Measurements from ENCODE around the gene DCDC2. TPM values are rescaled to one million over a fixed set of nuclear protein-coding genes. Genes with fewer than 3 reads are reported as not detected.

Gene DCDC2
- total RNA-seq, 2 experiments from 2014 or later: 0.14 TPM; not detected in 1

DNA sequence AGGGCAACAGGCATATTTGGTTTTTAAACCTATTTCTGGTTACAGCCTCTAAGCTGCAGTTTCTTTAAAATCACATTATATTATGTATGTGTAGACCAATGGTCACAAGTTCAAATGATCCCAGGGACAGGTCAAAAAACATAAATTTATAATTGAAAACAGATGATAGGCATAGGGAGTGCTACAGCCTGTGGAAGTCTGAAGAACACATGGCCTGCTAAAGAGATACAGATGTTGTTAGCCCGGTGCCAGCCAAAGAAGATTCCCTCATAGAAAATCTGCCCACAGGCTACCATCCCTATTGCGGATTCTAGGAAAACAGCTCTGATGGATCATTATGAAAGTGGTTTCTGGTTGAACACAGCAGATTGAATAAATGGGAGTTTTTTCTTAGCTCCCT, 166.5 kb downstream of the DCDC2 start:
- no peak overlapping the region for H3K4me3 Mint-ChIP-seq
- no peaks in the 10 kb centered on the region for H3K9me3 Mint-ChIP-seq
- POLR2A ChIA-PET: no interaction called here
- no peaks in the 10 kb centered on the region for H3K36me3 Mint-ChIP-seq
- ATAC-seq (ENCODE audit: low read depth) (no peak), DNase-seq (no peak)
- no peak overlapping the region for H3K27ac Mint-ChIP-seq
- H3K27me3 Mint-ChIP-seq: peaks cover 10% of the 10 kb centered on the region
- no peaks in the 10 kb centered on the region for H3K4me1 Mint-ChIP-seq

DNA sequence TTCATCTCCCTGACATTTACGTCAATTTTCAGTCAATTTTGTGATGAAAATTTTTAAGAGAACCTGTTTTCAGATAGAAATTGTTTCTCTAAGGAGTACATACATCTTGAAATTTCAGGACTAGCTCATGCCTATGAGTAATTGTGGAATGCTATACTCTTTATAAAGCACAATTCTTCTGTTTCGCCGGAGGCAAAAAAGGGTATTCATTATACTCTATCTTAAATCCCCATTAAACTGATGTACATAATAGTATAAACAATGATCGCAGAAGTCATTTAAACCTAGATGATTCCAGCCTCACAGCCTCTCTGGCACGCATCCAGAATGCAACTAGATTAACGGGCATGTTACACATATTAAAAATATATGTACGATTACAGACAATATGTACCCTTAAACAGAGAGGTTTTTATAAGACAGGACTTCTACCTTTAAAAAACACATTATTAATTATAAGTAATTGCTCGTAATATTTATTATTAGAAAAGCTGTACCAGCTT, 169.2 kb downstream of the DCDC2 start:
- Mint-ChIP-seq H3K27ac (no peak overlapping the region), H3K36me3 (no peaks in the 10 kb centered on the region), H3K4me3 (no peak overlapping the region), H3K27me3 (peaks cover 8% of the 10 kb centered on the region), H3K9me3 (no peaks in the 10 kb centered on the region), H3K4me1 (no peaks in the 10 kb centered on the region)
- DNase-seq: no peak
- POLR2A ChIA-PET: no interaction called here
- no peak for ATAC-seq (ENCODE audit: low read depth)

DNA sequence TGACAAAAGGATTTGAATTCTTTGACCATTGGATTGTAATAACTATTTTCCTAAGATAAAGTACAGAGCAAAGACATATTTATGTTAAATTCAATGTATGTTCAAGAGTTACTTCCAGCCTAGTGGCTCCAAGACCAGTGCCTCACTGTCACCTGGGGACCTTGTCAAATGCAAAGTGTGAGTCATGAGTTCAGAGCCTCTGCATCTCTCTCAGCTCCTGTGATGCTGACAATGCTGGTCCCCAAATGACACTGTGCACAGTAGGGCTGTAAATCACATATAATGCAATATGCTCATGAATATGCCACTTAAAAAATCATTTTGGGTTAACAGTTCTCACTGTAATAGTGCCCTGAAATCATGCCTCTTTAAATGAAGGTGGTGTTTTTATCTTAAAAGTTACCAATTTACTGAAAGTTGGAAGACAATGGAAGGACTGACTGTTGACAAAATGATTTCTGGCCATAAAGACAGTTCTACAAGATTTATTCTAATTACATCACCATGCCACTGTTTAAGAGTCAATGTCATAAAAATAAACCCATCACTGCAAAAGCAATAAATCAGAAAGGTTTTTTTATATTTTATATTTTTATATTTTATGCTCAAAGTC, 169.8 kb downstream of the DCDC2 start:
- ATAC-seq (ENCODE audit: low read depth) (no peak), DNase-seq (no peak)
- Mint-ChIP-seq H3K9me3 (no peaks in the 10 kb centered on the region), H3K4me1 (no peaks in the 10 kb centered on the region), H3K36me3 (no peaks in the 10 kb centered on the region), H3K27ac (no peak overlapping the region), H3K4me3 (no peak overlapping the region), H3K27me3 (peaks cover 8% of the 10 kb centered on the region)
- POLR2A ChIA-PET: no interaction called here

DNA sequence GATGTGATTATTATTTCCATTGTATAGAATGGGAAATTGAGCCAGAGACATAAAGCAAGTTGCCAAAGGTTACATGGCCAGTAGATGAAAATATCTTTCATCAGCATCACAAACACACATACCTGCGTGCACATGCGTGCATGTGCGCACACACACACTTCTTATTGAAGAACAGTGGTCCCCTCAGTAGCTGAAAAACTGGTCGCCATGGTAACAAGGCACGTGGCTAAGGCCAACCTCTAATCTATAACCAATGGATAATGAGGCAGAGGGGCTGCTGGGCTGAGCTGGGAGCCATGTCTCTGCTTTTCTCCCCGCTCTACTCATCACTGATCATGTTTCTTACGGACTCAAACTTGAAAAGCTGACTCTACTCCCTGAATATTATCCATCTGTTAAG, 171.5 kb downstream of the DCDC2 start:
- Mint-ChIP-seq H3K27me3 (peaks cover 4% of the 10 kb centered on the region), H3K4me3 (no peak overlapping the region), H3K9me3 (no peaks in the 10 kb centered on the region), H3K4me1 (no peaks in the 10 kb centered on the region), H3K36me3 (no peaks in the 10 kb centered on the region), H3K27ac (no peak overlapping the region)
- POLR2A ChIA-PET: no interaction called here
- DNase-seq: no peak
- no peak for ATAC-seq (ENCODE audit: low read depth)

DNA sequence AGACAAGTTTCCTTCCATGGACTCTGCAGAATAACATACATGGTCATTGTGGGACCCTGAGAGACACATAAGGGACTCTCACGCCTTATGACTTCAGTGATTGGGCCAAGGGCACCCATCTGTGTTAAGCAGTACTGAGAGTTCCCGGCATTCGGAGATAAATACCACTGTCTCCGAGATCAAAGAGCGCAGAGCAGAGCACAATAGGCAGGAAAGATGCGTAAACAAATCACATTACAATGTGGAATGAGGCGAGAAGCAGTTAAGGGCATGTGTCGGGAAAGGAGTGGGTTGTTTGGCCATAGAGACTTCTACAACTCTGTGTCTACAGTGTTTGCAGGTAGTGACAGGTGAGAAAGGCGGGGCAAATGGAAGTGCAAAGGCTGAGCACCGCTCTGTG, 174.3 kb downstream of the DCDC2 start:
- Mint-ChIP-seq H3K4me3 (no peak overlapping the region), H3K9me3 (no peaks in the 10 kb centered on the region), H3K36me3 (no peaks in the 10 kb centered on the region), H3K27ac (no peak overlapping the region), H3K4me1 (no peaks in the 10 kb centered on the region), H3K27me3 (peaks cover 2% of the 10 kb centered on the region)
- POLR2A ChIA-PET: no interaction called here
- ATAC-seq (ENCODE audit: low read depth): no peak
- no peak for DNase-seq

DNA sequence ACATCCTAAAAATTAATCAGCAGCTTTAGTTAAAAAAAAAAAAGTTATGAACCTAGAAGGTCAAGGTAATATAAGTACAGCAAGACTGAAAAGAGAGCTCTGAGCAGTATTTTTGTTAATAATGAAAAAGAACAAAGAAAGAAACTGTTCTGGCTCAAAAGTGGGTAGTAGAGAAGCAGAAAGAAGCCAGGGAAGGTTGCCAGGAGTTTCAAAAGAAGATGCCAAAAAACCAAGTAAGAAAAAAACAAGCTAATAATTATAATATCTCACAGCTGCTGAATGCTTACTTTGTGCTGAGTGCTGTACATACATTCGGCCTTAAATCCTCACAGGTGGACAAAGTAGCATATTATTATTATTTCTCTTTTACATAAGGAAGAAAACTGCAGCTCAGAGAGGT, 200.0 kb downstream of the DCDC2 start:
- Mint-ChIP-seq H3K36me3 (no peaks in the 10 kb centered on the region), H3K27me3 (no peaks in the 10 kb centered on the region), H3K27ac (no peak overlapping the region), H3K9me3 (no peaks in the 10 kb centered on the region), H3K4me3 (no peak overlapping the region), H3K4me1 (no peaks in the 10 kb centered on the region)
- no peak for DNase-seq
- ATAC-seq (ENCODE audit: low read depth): no peak
- POLR2A ChIA-PET: no interaction called here

DNA sequence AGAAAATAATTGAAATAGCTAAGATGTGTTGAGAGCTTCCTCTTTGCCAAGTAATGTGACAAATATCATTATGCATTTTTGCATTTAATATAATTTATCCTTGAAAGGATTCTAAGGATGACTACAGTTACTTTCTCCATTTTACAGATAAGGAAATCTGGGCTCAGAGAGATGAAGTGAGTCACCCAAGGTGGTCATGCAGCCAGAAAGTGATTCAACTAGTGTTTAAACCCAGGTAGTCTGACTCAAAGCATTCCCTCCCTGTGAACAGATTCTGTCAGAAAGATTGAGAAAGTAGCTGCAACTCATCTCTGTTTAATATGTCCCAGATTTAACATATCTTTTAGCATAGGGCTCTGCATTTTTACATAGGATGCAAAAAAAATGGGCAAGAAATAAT, 203.7 kb downstream of the DCDC2 start:
- H3K9me3 Mint-ChIP-seq: no peaks in the 10 kb centered on the region
- H3K4me1 Mint-ChIP-seq: no peaks in the 10 kb centered on the region
- no peaks in the 10 kb centered on the region for H3K36me3 Mint-ChIP-seq
- no peak for DNase-seq
- H3K27ac Mint-ChIP-seq: no peak overlapping the region
- no peaks in the 10 kb centered on the region for H3K27me3 Mint-ChIP-seq
- H3K4me3 Mint-ChIP-seq: no peak overlapping the region
- POLR2A ChIA-PET: no interaction called here
- ATAC-seq (ENCODE audit: low read depth): no peak

DNA sequence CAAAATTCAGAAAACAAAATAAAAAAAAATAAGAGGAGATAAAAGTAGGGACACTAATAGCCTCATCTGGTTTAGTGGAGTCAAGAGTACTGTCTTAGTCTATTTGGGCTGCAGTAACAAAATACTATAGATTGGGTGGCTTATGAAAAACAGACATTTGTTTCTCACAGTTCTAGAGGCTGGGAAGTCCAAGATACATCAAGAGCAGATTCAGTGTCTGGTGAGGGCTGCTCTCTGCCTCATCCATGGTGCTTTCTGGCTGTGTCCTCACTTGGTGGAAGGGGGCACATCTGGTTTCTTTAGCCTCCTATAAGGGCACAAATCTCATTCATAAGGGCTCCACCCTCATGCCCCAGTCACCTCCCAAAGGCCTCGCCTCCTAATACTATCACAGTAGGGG, 205.8 kb downstream of the DCDC2 start:
- no peaks in the 10 kb centered on the region for H3K4me1 Mint-ChIP-seq
- no peak overlapping the region for H3K27ac Mint-ChIP-seq
- no peaks in the 10 kb centered on the region for H3K27me3 Mint-ChIP-seq
- ATAC-seq (ENCODE audit: low read depth) (no peak), DNase-seq (no peak)
- H3K4me3 Mint-ChIP-seq: no peak overlapping the region
- H3K36me3 Mint-ChIP-seq: no peaks in the 10 kb centered on the region
- POLR2A ChIA-PET: no interaction called here
- no peaks in the 10 kb centered on the region for H3K9me3 Mint-ChIP-seq

DNA sequence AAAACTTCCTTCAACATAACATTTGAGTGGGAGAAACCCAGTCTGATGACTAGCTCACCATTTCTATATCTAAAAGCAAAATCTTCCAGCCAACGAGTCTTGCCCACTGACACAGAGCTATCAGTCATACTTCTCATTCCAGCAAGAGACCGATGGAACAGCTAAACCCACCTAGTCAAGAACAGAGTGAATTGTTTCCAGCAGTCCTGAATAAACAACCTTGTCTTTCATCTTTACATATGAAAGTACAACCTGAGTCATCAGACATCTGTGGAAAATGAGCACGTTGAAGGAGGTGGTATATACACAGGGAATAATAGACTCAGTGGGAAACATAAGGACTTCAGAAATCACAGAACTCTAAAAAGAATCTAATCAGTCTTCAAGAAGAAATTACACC, 208.0 kb downstream of the DCDC2 start:
- no peak for DNase-seq
- no peak overlapping the region for H3K27ac Mint-ChIP-seq
- ATAC-seq (ENCODE audit: low read depth): no peak
- no peaks in the 10 kb centered on the region for H3K4me1 Mint-ChIP-seq
- no peaks in the 10 kb centered on the region for H3K9me3 Mint-ChIP-seq
- H3K36me3 Mint-ChIP-seq: no peaks in the 10 kb centered on the region
- H3K27me3 Mint-ChIP-seq: no peaks in the 10 kb centered on the region
- POLR2A ChIA-PET: no interaction called here
- H3K4me3 Mint-ChIP-seq: no peak overlapping the region

DNA sequence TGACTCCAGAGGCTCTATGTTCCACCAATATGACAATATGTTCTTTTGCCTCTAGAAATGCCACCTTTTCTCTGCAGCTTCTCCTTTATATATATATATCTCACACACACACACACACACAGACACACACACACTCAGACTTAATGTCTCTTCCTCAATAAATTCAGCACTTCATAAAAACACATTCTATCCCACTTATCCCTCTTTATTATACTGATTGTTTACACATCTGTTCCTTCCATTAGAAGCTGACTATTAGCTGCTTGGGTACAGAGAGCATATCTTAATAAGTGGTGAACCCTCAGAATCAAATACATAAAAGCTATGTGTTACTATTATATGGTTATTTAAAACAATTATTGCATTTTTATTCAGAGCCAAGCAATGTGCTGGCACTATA, 208.6 kb downstream of the DCDC2 start:
- H3K9me3 Mint-ChIP-seq: no peaks in the 10 kb centered on the region
- no peaks in the 10 kb centered on the region for H3K4me1 Mint-ChIP-seq
- no peaks in the 10 kb centered on the region for H3K27me3 Mint-ChIP-seq
- no peaks in the 10 kb centered on the region for H3K36me3 Mint-ChIP-seq
- H3K27ac Mint-ChIP-seq: no peak overlapping the region
- ATAC-seq (ENCODE audit: low read depth): no peak
- no peak overlapping the region for H3K4me3 Mint-ChIP-seq
- DNase-seq: no peak
- POLR2A ChIA-PET: no interaction called here

DNA sequence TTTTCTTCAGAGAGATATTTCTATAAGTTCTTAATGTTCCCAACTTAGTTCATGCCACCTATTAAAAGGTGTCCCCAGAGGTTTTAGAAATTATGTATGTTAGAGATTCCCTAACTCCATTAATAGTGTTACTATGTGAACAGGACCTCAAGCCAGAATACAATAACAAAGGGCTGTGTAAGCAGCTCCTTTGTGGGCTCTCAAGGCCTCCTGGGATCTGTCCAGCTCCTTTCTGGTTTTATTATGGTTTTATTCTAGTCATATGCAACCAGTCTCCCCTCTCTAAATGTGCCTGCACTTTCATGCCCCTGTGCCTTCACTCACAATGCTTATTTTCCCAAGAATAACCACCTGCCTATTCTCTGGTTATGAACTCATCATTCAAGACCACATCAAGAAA, 209.2 kb downstream of the DCDC2 start:
- DNase-seq (no peak), ATAC-seq (ENCODE audit: low read depth) (no peak)
- no peaks in the 10 kb centered on the region for H3K4me1 Mint-ChIP-seq
- POLR2A ChIA-PET: no interaction called here
- H3K27ac Mint-ChIP-seq: no peak overlapping the region
- H3K9me3 Mint-ChIP-seq: no peaks in the 10 kb centered on the region
- no peak overlapping the region for H3K4me3 Mint-ChIP-seq
- no peaks in the 10 kb centered on the region for H3K36me3 Mint-ChIP-seq
- H3K27me3 Mint-ChIP-seq: no peaks in the 10 kb centered on the region

DNA sequence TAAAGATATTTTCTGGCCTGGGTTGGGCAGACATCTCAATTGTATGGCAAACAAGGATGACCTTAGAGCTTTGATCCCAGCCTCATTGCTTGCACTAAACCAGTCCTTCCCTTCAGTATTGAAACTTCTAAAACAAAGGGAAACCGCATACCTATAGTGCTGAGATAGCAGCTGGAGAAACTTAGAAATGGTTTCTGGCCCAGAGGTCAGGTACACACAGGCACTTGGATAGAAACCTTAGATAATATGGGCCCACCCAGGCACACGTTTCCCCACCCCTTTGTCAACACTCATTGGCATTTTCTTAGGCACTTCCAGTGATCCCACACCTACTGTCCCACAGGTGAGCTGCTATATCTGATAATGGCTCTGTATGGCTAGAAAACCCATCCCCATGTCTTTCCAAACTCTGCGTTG, 209.7 kb downstream of the DCDC2 start:
- DNase-seq (no peak), ATAC-seq (ENCODE audit: low read depth) (no peak)
- Mint-ChIP-seq H3K27ac (no peak overlapping the region), H3K4me3 (no peak overlapping the region), H3K27me3 (no peaks in the 10 kb centered on the region), H3K36me3 (no peaks in the 10 kb centered on the region), H3K4me1 (no peaks in the 10 kb centered on the region), H3K9me3 (no peaks in the 10 kb centered on the region)
- POLR2A ChIA-PET: no interaction called here

DNA sequence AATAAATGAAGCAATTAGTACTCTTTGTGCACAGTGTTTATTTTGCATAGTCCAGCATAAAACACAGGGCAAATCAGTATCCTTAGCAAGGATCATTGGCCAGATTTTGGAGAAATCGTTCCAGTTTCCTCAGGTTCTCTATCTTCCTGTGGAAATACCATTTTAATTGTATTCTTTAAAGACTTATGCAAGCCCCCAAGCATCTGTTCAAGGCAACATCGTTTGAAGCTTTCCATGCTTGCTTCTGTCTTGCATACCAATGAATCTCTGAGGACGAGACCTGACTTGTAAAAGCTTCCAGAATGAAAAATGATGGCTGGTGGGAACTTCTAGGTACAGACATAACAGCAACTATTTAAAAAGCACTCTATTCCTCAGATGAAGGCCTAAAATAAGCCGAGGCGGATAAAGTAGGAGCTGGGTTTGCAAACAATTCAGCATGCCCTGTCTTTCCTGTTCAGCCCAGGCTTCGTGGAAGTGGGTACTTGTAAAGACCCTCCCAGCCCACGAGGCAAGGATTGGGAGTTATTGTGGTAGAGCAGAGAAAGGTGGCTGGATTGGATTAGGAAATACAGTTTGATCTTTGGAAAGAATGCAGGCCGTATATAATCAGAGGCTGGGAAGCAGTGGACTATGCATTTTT, 210.2 kb downstream of the DCDC2 start:
- no peaks in the 10 kb centered on the region for H3K9me3 Mint-ChIP-seq
- H3K36me3 Mint-ChIP-seq: no peaks in the 10 kb centered on the region
- POLR2A ChIA-PET: no interaction called here
- ATAC-seq (ENCODE audit: low read depth): no peak
- no peak overlapping the region for H3K27ac Mint-ChIP-seq
- H3K4me1 Mint-ChIP-seq: no peaks in the 10 kb centered on the region
- H3K4me3 Mint-ChIP-seq: no peak overlapping the region
- no peaks in the 10 kb centered on the region for H3K27me3 Mint-ChIP-seq
- no peak for DNase-seq

DNA sequence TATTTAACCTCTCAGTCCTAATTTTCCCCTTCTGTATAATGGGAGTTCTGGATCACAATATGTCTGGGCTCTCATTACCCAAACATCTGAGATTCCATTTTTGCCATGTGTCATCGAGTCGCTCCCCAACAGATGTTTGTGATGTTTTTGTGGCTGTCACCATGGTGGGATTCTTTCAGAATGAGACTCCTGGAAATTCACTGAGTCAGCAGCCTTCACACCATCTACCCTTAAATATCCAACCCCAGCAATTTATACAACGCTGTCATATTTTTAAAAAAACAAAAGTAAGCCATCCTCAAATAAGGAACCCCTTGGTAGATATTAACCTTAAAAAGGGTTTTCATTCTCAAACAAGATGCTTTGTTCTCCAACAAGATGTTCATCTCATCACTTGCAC, 211.0 kb downstream of the DCDC2 start:
- H3K27me3 Mint-ChIP-seq: no peaks in the 10 kb centered on the region
- ATAC-seq (ENCODE audit: low read depth): no peak
- no peaks in the 10 kb centered on the region for H3K9me3 Mint-ChIP-seq
- H3K4me1 Mint-ChIP-seq: no peaks in the 10 kb centered on the region
- H3K36me3 Mint-ChIP-seq: no peaks in the 10 kb centered on the region
- H3K27ac Mint-ChIP-seq: no peak overlapping the region
- H3K4me3 Mint-ChIP-seq: no peak overlapping the region
- POLR2A ChIA-PET: no interaction called here
- no peak for DNase-seq

Measured in activated naive CD8-positive, alpha-beta T cell treated with anti-CD3 and anti-CD28 coated beads, Interleukin-2, amount 10 ng/mL, durations not matched to agents 7 days and 5 days (primary cell).